B cell (primary cell): ENCODE measurements around the gene RAP1GDS1.

Experiments used
- CTCF ChIP-seq: fragments of 200-600 bp; IDR thresholded peaks from one replicate; pipeline ENCODE4 v1.8.0; 2022; ENCODE audit warnings: antibody characterized with exemption, mild to moderate bottlenecking
- EZH2 ChIP-seq: IDR thresholded peaks from 2 replicates; pipeline ENCODE4 v1.6.1; 2012; ENCODE audit warnings: borderline replicate concordance, low read depth, mild to moderate bottlenecking, moderate library complexity, low read length; ENCODE audit not compliant: insufficient read depth, poor library complexity, severe bottlenecking

GRCh38 chr4:98377559-98377958 lies 116.4 kb downstream of the RAP1GDS1 start:
- no peak for TF ChIP-seq CTCF
- TF ChIP-seq EZH2, result no peak
